HepG2 (cell line): Measurements from ENCODE around the gene SLC34A3. TPM values are rescaled to one million over a fixed set of nuclear protein-coding genes. Genes with fewer than 3 reads are reported as not detected.

Source experiments
- BATF2 ChIP-seq: sonication (generic); formaldehyde crosslinking; IDR thresholded peaks from 2 replicates; pipeline ENCODE4 v1.8.0; 2022; ENCODE audit warnings: mild to moderate bottlenecking, missing genetic modification reagents, moderate library complexity
- ELF1 ChIP-seq: sonication (generic); formaldehyde crosslinking; IDR thresholded peaks from 2 replicates; pipeline ENCODE4 v1.4.0; 2020; ENCODE audit warnings: missing genetic modification reagents
- FOXJ3 ChIP-seq: sonication (generic); formaldehyde crosslinking; IDR thresholded peaks from 2 replicates; pipeline ENCODE4 v1.4.0; 2020; ENCODE audit warnings: missing genetic modification reagents, mild to moderate bottlenecking, borderline replicate concordance
- HHEX ChIP-seq: IDR thresholded peaks from 2 replicates; pipeline ENCODE4 v1.6.1; 2016; ENCODE audit warnings: control low read depth
- HMG20B ChIP-seq: conservative IDR thresholded peaks from 2 replicates; pipeline ENCODE4 v1.6.1; 2016; ENCODE audit warnings: missing genetic modification reagents, missing compliant biosample characterization
- IRX3 ChIP-seq: sonication (generic); formaldehyde crosslinking; IDR thresholded peaks from 2 replicates; pipeline ENCODE4 v1.8.1; 2023; ENCODE audit warnings: mild to moderate bottlenecking, low read depth, missing genetic modification reagents, borderline replicate concordance
- KLF12 ChIP-seq: sonication (generic); formaldehyde crosslinking; IDR thresholded peaks from 2 replicates; pipeline ENCODE4 v1.4.0; 2020; ENCODE audit warnings: missing genetic modification reagents, borderline replicate concordance
- KLF6 ChIP-seq: IDR thresholded peaks from 2 replicates; pipeline ENCODE4 v1.8.0; 2016; ENCODE audit warnings: missing biosample characterization, missing genetic modification reagents
- PAX8 ChIP-seq: sonication (generic); formaldehyde crosslinking; IDR thresholded peaks from 2 replicates; pipeline ENCODE4 v1.8.0; 2022; ENCODE audit warnings: mild to moderate bottlenecking, missing genetic modification reagents, borderline replicate concordance
- PHB2 ChIP-seq: fragments of 450-650 bp; IDR thresholded peaks from 2 replicates; pipeline ENCODE4 v1.6.1; 2018; ENCODE audit not compliant: partially characterized antibody
- SUZ12 ChIP-seq: fragments of 150-350 bp; IDR thresholded peaks from 2 replicates; pipeline ENCODE4 v1.6.1; 2014; ENCODE audit warnings: low read depth, low read length
- TEAD3 ChIP-seq: optimal IDR thresholded peaks from 2 replicates; pipeline ENCODE3; 2016; ENCODE audit warnings: borderline replicate concordance
- YEATS2 ChIP-seq: sonication (generic); formaldehyde crosslinking; IDR thresholded peaks from 2 replicates; pipeline ENCODE4 v1.4.0; 2020; ENCODE audit warnings: missing genetic modification reagents, borderline replicate concordance
- ZBTB7A ChIP-seq: sonication (generic); formaldehyde crosslinking; IDR thresholded peaks from 2 replicates; pipeline ENCODE4 v1.8.0; 2022; ENCODE audit warnings: mild to moderate bottlenecking, missing genetic modification reagents
- ZFP62 ChIP-seq: sonication (generic); formaldehyde crosslinking; IDR thresholded peaks from 2 replicates; pipeline ENCODE4 v1.4.0; 2020; ENCODE audit warnings: missing genetic modification reagents
- ZNF143 ChIP-seq: sonication (generic); formaldehyde crosslinking; IDR thresholded peaks from 2 replicates; pipeline ENCODE4 v1.4.0; 2020; ENCODE audit warnings: missing genetic modification reagents
- ZNF280B ChIP-seq: sonication (generic); formaldehyde crosslinking; IDR thresholded peaks from 2 replicates; pipeline ENCODE4 v1.5.0; 2020; ENCODE audit warnings: missing genetic modification reagents, mild to moderate bottlenecking, borderline replicate concordance
- ZNF30 ChIP-seq: sonication (generic); formaldehyde crosslinking; IDR thresholded peaks from 2 replicates; pipeline ENCODE4 v1.5.0; 2020; ENCODE audit warnings: mild to moderate bottlenecking, missing genetic modification reagents
- ZNF33B ChIP-seq: sonication (generic); formaldehyde crosslinking; IDR thresholded peaks from 2 replicates; pipeline ENCODE4 v1.5.1; 2020; ENCODE audit warnings: mild to moderate bottlenecking, missing genetic modification reagents
- ZNF557 ChIP-seq: sonication (generic); formaldehyde crosslinking; IDR thresholded peaks from 2 replicates; pipeline ENCODE4 v1.4.0; 2020; ENCODE audit warnings: missing genetic modification reagents
- ZNF710 ChIP-seq: sonication (generic); formaldehyde crosslinking; IDR thresholded peaks from 2 replicates; pipeline ENCODE4 v1.5.0; 2020; ENCODE audit warnings: mild to moderate bottlenecking, missing genetic modification reagents, borderline replicate concordance
- ZSCAN30 ChIP-seq: sonication (generic); formaldehyde crosslinking; IDR thresholded peaks from 2 replicates; pipeline ENCODE4 v1.5.0; 2020; ENCODE audit warnings: mild to moderate bottlenecking, missing genetic modification reagents
- polyA plus RNA-seq, 8 experiments: library from polyadenylated mRNA; depleted of rRNA in 3 of 8; stranded (reverse) in 7 of 8; unstranded in 1 of 8; fragments of >200 nt; fragmentation: Illumina TruSeq in 4 of 8; extraction: Trizol in 4 of 8; gene quantifications; 2 replicates each; pipeline versions ENCODE4 v1.2.1 to v1.2.3, GENCODE V29; 2011 to 2016; ENCODE audit warnings: low read depth in 4 of 8, missing spikeins in 1 of 8, mixed read lengths in 1 of 8; ENCODE audit not compliant: insufficient read depth in 1 of 8
- total RNA-seq, 5 experiments: library from RNA; depleted of rRNA; stranded (reverse); fragments of >200 nt; fragmentation: Illumina TruSeq; extraction: Trizol; gene quantifications; 2 replicates each; pipeline ENCODE4 v1.2.3, GENCODE V29; 2016; ENCODE audit warnings: low read depth in 1 of 5
- TF ChIP-seq, protein P1 (sequence below): IDR thresholded peaks from 2 replicates; pipeline ENCODE4 v1.6.1; 2016; ENCODE audit warnings: control low read depth
- TF ChIP-seq, protein P2 (sequence below), 2 experiments: sonication (generic) in 1 of 2; formaldehyde crosslinking in 1 of 2; IDR thresholded peaks; 2 replicates each; pipeline versions ENCODE4 v1.4.0 to v1.6.1; 2018 to 2020; ENCODE audit warnings: missing genetic modification reagents in 2 of 2, borderline replicate concordance in 1 of 2, low read depth in 1 of 2, mild to moderate bottlenecking in 1 of 2, missing biosample characterization in 1 of 2

Gene SLC34A3
- total and polyA plus RNA-seq, 2 of the 13 experiments (the other 11 are each of a cell fraction or from before 2014, with no cell fraction given) = 0.07 to 1.0 TPM

- TF ChIP-seq, protein P1, sequence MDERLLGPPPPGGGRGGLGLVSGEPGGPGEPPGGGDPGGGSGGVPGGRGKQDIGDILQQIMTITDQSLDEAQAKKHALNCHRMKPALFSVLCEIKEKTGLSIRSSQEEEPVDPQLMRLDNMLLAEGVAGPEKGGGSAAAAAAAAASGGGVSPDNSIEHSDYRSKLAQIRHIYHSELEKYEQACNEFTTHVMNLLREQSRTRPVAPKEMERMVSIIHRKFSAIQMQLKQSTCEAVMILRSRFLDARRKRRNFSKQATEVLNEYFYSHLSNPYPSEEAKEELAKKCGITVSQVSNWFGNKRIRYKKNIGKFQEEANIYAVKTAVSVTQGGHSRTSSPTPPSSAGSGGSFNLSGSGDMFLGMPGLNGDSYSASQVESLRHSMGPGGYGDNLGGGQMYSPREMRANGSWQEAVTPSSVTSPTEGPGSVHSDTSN (CRISPR knock-in tag) = no peak
- TF ChIP-seq ZNF557 (CRISPR knock-in tag) = no peak
- TF ChIP-seq FOXJ3 (CRISPR knock-in tag) = no peak
- no peak for TF ChIP-seq ZNF33B (CRISPR knock-in tag)
- TF ChIP-seq ELF1 (CRISPR knock-in tag) = peak; percentile 24; the same call in 1 of the 2 replicates
- TF ChIP-seq KLF12 (CRISPR knock-in tag) = no peak
- TF ChIP-seq YEATS2 (CRISPR knock-in tag) = no peak
- no peak for TF ChIP-seq ZNF710
- TF ChIP-seq KLF6 (CRISPR knock-in tag) = 0 out of 2 replicates have a peak, but pooled peaks have one; percentile 17
- TF ChIP-seq ZSCAN30 (CRISPR knock-in tag) = no peak
- TF ChIP-seq ZNF280B (CRISPR knock-in tag) = 0 out of 2 replicates have a peak, but pooled peaks have one; percentile 21
- peak; percentile 1; the same call in 1 of the 2 replicates for TF ChIP-seq IRX3 (CRISPR knock-in tag)
- TF ChIP-seq ZNF143 (CRISPR knock-in tag) = no peak
- TF ChIP-seq, protein P2, sequence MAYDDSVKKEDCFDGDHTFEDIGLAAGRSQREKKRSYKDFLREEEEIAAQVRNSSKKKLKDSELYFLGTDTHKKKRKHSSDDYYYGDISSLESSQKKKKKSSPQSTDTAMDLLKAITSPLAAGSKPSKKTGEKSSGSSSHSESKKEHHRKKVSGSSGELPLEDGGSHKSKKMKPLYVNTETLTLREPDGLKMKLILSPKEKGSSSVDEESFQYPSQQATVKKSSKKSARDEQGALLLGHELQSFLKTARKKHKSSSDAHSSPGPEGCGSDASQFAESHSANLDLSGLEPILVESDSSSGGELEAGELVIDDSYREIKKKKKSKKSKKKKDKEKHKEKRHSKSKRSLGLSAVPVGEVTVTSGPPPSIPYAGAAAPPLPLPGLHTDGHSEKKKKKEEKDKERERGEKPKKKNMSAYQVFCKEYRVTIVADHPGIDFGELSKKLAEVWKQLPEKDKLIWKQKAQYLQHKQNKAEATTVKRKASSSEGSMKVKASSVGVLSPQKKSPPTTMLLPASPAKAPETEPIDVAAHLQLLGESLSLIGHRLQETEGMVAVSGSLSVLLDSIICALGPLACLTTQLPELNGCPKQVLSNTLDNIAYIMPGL (CRISPR knock-in tag; IDR thresholded peaks at IDR 0.05; ENCODE audit: borderline replicate concordance in 1 of 2, low read depth in 1 of 2) = no peak
- TF ChIP-seq PHB2 = no peak
- no peak for TF ChIP-seq SUZ12
- TF ChIP-seq ZBTB7A (CRISPR knock-in tag) = no peak
- no peak for TF ChIP-seq HMG20B (CRISPR knock-in tag)
- TF ChIP-seq ZNF30 (CRISPR knock-in tag) = no peak
- TF ChIP-seq TEAD3 (CRISPR knock-in tag) = no peak
- 0 out of 2 replicates have a peak, but pooled peaks have one; percentile 4 for TF ChIP-seq BATF2 (CRISPR knock-in tag)
- no peak for TF ChIP-seq PAX8 (CRISPR knock-in tag)
- TF ChIP-seq ZFP62 (CRISPR knock-in tag) = no peak
- no peak for TF ChIP-seq HHEX (CRISPR knock-in tag)
Measured at GRCh38 chr9:137255448-137256114, 24.9 kb downstream of the SLC34A3 start (continued).
